Choroid plexus epithelial cell (primary cell): Measurements from ENCODE around the gene IFIT5.
"Not testable (repeated sequence)": the region's sequence is repeated elsewhere in the genome, so short reads cannot be mapped to it uniquely, and the experiment has no call there.

Source experiments
- DNase-seq: peaks from one replicate; pipeline ENCODE4 v3.0.0-alpha.2; 2010; ENCODE audit warnings: low read depth
- H3K4me3 ChIP-seq: 2 replicates; pipeline ENCODE4 v1.5.1; 2011; ENCODE audit warnings: low read depth, mild to moderate bottlenecking, control low read depth, low read length, moderate library complexity
- CTCF ChIP-seq: conservative IDR thresholded peaks from 2 replicates; pipeline ENCODE4 v1.5.1; 2011; ENCODE audit warnings: low read depth, mild to moderate bottlenecking, control low read depth, inconsistent platforms, low read length, moderate library complexity

IFIT5 gene

DNA sequence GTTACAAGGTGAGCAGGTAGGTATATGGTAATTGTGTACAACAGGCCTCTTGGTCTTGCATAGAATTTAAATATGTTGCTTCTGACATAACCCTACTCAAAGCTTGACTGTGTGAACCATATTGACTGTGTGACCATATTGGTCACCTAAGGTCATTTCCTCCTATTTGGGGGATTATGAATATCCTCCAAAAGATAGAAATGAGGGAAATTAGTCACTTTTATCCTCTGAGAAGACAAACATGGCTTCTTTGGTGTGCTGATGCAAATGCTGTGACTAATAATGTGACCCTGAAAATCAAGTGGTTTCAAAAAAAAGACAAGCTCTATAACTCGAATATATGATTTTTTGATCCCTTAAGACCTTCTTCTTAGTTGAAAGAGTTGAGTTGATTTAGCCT is 27.9 kb downstream of the IFIT5 start:
- no peak overlapping the region for H3K4me3 ChIP-seq
- no peak for TF ChIP-seq CTCF
- no peak for DNase-seq

- H3K4me3 ChIP-seq, DNase-seq: not testable (repeated sequence)
Measured at GRCh38 chr10:89444819-89445218, 30.5 kb downstream of the IFIT5 start.

GRCh38 chr10:89450901-89451300 is 36.5 kb downstream of the IFIT5 start:
- no peak overlapping the region for H3K4me3 ChIP-seq
- no peak for DNase-seq
- no peak for TF ChIP-seq CTCF

DNA sequence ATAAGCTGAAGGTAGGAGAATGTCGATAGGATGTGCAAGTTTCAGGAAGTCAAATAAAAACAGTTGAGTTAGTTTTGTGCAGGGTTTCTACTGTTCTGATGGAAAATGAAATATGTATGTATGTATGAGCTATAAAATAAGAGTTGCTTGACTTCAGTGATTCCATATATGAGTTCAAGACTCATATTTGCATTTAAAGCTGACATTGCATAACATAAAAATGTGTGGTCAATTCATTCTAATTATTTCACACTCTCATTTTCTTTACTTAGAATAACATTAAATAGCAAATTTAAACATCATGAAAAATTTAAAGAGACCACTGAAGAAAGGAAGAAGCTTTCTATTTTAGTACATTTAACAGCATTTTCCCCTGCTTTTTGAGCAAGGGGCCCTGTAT is 37.8 kb downstream of the IFIT5 start:
- no peak for DNase-seq
- TF ChIP-seq CTCF = no peak

GRCh38 chr10:89454561-89455347 is 40.4 kb downstream of the IFIT5 start:
- H3K4me3 ChIP-seq = no peak overlapping the region
- TF ChIP-seq CTCF = peak; percentile 35

More for the DNA sequence above, 37.8 kb downstream of the IFIT5 start:
- no peak overlapping the region for H3K4me3 ChIP-seq

DNA sequence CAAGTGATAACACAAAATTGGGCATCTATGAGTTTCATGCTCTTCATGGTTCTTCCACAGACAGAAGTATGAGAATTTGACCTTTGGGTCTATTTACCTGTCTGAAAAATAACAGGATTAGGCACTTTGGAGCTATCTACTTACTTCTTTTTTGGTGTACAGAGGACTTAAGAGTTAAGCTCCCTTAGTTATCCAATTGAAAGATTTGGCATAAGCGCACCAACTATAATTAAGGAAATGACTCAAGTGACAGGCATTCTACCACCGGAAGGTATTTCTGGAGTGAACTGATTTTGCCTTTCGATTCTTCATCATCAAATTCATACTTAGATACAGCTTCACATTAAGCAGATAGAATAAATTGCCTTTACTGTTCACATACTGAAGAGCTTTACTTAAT is 43.9 kb downstream of the IFIT5 start:
- TF ChIP-seq CTCF = no peak
- peak; percentile 82 for DNase-seq
- no peak overlapping the region for H3K4me3 ChIP-seq

More at GRCh38 chr10:89454561-89455347, 40.4 kb downstream of the IFIT5 start:
- peak; percentile 56 for DNase-seq

- peak; percentile 57 for DNase-seq
- no peak overlapping the region for H3K4me3 ChIP-seq
- TF ChIP-seq CTCF = no peak
Measured at GRCh38 chr10:89458784-89459183, 44.4 kb downstream of the IFIT5 start.
